Neural crest cell (in vitro differentiated cells): Measurements from ENCODE around the gene PRRT3. TPM values are rescaled to one million over a fixed set of nuclear protein-coding genes. Genes with fewer than 3 reads are reported as not detected.

ENCODE experiments used
- DNase-seq: peaks from one replicate; pipeline ENCODE4 v3.0.0; 2021; ENCODE audit warnings: low read depth, mixed read lengths, low spot score
- H3K27ac Mint-ChIP-seq: one replicate; pipeline ENCODE4 v1.8.0; 2021; ENCODE audit warnings: mild to moderate bottlenecking, mixed read lengths; ENCODE audit not compliant: unreplicated experiment
- H3K27me3 Mint-ChIP-seq: 2 replicates; pipeline ENCODE4 v1.8.0; 2021; ENCODE audit warnings: low read depth, mild to moderate bottlenecking, mixed read lengths
- H3K36me3 Mint-ChIP-seq: 2 replicates; pipeline ENCODE4 v1.8.0; 2021; ENCODE audit warnings: low read depth, mild to moderate bottlenecking, mixed read lengths
- H3K4me1 Mint-ChIP-seq: 2 replicates; pipeline ENCODE4 v1.8.0; 2021; ENCODE audit warnings: mixed read lengths
- H3K4me3 Mint-ChIP-seq: one replicate; pipeline ENCODE4 v1.8.0; 2021; ENCODE audit warnings: mild to moderate bottlenecking, mixed read lengths
- H3K9me3 Mint-ChIP-seq: 2 replicates; pipeline ENCODE4 v1.8.0; 2021; ENCODE audit warnings: mixed read lengths
- total RNA-seq: library from RNA; stranded (reverse); gene quantifications from 2 replicates; pipeline ENCODE4 v1.2.1, GENCODE V29; 2021
- TF ChIP-seq, protein P1 (sequence below): fragments of 200-600 bp; sonication (generic); conservative IDR thresholded peaks from 2 replicates; pipeline ENCODE4 v1.5.0; 2021; ENCODE audit warnings: antibody characterized with exemption, mild to moderate bottlenecking

PRRT3 gene
- total RNA-seq, 1 donor from 2014 or later = 6.4 TPM

DNA sequence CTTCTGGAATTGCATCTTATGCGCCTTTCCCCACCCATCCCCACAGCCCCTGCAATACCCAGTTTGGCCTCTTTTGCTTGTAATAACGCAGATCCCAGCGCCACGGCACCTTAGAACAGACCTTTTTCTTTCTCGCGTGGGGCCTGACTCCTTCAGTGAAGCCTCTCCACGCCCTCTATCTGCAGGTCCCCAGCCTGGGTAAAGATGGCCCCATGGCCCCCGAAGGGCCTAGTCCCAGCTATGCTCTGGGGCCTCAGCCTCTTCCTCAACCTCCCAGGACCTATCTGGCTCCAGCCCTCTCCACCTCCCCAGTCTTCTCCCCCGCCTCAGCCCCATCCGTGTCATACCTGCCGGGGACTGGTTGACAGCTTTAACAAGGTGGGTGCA is 18.0 kb downstream of the PRRT3 start:
- no peak for DNase-seq
- H3K4me3 Mint-ChIP-seq = peak overlapping the region; percentile 93
- no peaks in the 10 kb centered on the region for H3K9me3 Mint-ChIP-seq
- TF ChIP-seq, protein P1, sequence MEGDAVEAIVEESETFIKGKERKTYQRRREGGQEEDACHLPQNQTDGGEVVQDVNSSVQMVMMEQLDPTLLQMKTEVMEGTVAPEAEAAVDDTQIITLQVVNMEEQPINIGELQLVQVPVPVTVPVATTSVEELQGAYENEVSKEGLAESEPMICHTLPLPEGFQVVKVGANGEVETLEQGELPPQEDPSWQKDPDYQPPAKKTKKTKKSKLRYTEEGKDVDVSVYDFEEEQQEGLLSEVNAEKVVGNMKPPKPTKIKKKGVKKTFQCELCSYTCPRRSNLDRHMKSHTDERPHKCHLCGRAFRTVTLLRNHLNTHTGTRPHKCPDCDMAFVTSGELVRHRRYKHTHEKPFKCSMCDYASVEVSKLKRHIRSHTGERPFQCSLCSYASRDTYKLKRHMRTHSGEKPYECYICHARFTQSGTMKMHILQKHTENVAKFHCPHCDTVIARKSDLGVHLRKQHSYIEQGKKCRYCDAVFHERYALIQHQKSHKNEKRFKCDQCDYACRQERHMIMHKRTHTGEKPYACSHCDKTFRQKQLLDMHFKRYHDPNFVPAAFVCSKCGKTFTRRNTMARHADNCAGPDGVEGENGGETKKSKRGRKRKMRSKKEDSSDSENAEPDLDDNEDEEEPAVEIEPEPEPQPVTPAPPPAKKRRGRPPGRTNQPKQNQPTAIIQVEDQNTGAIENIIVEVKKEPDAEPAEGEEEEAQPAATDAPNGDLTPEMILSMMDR = peak; percentile 42
- no peaks in the 10 kb centered on the region for H3K36me3 Mint-ChIP-seq
- peaks cover 35% of the 10 kb centered on the region for H3K4me1 Mint-ChIP-seq
- H3K27ac Mint-ChIP-seq = no peak overlapping the region
- H3K27me3 Mint-ChIP-seq = no peaks in the 10 kb centered on the region

DNA sequence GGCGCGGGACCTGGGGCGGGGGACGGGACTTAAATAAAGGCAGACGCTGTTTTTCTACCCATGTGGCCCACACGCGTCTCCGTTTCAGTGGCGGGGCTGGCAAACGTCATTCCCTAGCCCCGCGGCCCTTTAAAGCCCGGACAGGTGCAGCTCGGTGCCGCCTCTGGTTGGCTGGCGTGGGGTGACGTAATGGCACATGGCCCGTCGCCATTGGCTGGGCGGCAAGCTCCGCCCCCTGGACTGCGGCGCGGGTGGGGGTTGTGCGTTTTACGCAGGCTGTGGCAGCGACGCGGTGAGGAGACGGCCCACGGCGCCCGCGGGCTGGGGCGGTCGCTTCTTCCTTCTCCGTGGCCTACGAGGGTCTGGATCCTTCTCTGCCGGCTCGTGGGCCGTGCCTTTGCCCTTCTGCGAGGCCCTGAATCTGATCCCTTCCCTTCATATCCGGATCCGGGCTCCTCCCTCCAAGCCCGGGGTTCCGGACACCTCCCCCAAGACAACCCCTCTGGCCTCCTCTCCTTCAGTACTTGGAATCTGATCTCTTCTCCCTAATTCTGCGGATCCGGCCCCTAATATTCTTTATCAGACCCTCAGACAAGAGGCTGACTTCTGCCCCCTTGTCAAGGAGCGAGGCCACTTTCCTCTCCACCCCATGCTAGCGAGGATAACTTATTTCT is 18.5 kb downstream of the PRRT3 start, which contains the start of gene CRELD1:
Gene CRELD1 (plus strand): TSS at position 274 of the 674 bp plus-strand sequence. CDS start 605 bp downstream, outside the sequence.
- Mint-ChIP-seq H3K36me3 (no peaks in the 10 kb centered on the region), H3K9me3 (no peaks in the 10 kb centered on the region), H3K4me3 (peak within 1 kb of the TSS; percentile 93), H3K27me3 (no peaks in the 10 kb centered on the region), H3K27ac (peak within 1 kb of the TSS; percentile 83), H3K4me1 (peaks cover 34% of the 10 kb centered on the region)
- peak; percentile 87 for DNase-seq
- TF ChIP-seq, protein P1 = no peak

DNA sequence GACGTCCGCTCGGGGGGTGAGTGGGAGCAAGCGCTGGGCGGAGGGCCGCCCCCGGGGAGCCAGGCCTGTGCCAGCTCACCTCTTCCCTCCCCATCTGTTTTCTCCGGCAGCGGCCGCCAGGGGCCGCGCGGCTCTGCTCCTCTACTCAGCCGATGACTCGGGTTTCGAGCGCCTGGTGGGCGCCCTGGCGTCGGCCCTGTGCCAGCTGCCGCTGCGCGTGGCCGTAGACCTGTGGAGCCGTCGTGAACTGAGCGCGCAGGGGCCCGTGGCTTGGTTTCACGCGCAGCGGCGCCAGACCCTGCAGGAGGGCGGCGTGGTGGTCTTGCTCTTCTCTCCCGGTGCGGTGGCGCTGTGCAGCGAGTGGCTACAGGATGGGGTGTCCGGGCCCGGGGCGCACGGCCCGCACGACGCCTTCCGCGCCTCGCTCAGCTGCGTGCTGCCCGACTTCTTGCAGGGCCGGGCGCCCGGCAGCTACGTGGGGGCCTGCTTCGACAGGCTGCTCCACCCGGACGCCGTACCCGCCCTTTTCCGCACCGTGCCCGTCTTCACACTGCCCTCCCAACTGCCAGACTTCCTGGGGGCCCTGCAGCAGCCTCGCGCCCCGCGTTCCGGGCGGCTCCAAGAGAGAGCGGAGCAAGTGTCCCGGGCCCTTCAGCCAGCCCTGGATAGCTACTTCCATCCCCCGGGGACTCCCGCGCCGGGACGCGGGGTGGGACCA is 19.2 kb downstream of the PRRT3 start:
- Mint-ChIP-seq H3K9me3 (no peaks in the 10 kb centered on the region), H3K4me1 (peaks cover 34% of the 10 kb centered on the region), H3K27ac (no peak overlapping the region), H3K27me3 (no peaks in the 10 kb centered on the region), H3K4me3 (peak overlapping the region; percentile 93), H3K36me3 (no peaks in the 10 kb centered on the region)
- DNase-seq = peak; percentile 64
- TF ChIP-seq, protein P1 = peak; percentile 73

DNA sequence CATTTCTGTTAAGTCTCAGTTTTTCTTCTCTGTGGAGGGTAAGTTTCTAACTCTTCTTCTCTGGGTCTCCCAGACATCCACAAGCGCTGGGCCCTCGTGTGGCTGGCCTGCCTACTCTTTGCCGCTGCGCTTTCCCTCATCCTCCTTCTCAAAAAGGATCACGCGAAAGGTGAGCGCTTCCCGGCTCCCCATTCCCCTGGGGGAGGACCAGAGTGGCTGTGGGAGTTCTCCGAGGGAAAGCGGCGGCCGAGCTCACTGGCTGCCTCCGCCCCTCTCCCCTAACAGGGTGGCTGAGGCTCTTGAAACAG is 19.7 kb downstream of the PRRT3 start:
- Mint-ChIP-seq H3K4me1 (peaks cover 34% of the 10 kb centered on the region), H3K36me3 (no peaks in the 10 kb centered on the region), H3K27ac (no peak overlapping the region), H3K4me3 (peak overlapping the region; percentile 93), H3K27me3 (no peaks in the 10 kb centered on the region), H3K9me3 (no peaks in the 10 kb centered on the region)
- no peak for DNase-seq
- TF ChIP-seq, protein P1 = no peak

DNA sequence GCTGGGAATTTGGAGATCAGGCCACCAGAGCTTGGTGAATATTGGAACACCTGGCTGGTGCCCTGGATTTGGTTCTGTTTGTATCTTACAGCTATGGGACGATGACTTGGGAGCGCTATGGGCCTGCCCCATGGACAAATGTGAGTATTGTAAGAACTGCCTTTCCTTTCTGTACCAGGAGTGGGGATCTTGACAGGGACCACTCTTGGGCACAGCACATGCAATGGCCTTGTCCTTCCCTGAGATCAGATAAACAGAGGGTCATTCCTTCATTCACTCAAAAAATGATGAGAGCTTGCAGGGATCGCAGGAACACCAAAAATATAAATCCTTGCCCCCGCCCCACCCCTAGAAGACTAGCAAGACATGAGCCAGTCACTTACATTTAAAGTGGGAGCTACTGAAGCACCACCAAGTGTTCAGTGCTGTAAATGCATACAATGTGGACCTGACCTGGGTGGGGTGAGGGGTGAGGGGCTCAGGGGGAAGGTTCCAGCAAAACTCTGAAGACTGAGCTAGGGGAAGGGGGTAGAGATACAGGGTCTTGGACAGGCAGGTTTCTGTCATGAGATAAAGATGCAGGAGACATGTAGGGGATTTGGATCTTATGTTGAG is 21.3 kb downstream of the PRRT3 start:
- Mint-ChIP-seq H3K27ac (no peak overlapping the region), H3K4me1 (peaks cover 34% of the 10 kb centered on the region), H3K36me3 (no peaks in the 10 kb centered on the region), H3K9me3 (no peaks in the 10 kb centered on the region), H3K27me3 (no peaks in the 10 kb centered on the region), H3K4me3 (peak overlapping the region; percentile 78)
- TF ChIP-seq, protein P1 = peak; percentile 30
- DNase-seq = no peak
